Body of pancreas (tissue), 4 donors: ENCODE data around the gene CADM2.

Source experiments
- POLR2A ChIP-seq, 3 donors: fragments of 450-650 bp; IDR thresholded peaks; one replicate each; pipeline ENCODE4 v1.6.1; 2016; ENCODE audit warnings: antibody characterized with exemption in 3 of 3, mild to moderate bottlenecking in 2 of 3
- TF ChIP-seq, protein P1 (sequence below), 7 experiments: fragments of 450-650 bp in 4 of 7; fragments of 200-600 bp in 3 of 7; sonication (generic) in 3 of 7; IDR thresholded peaks; one replicate each; pipeline ENCODE4 v1.5.1; 2016 to 2019; ENCODE audit warnings: antibody characterized with exemption in 7 of 7

DNA sequence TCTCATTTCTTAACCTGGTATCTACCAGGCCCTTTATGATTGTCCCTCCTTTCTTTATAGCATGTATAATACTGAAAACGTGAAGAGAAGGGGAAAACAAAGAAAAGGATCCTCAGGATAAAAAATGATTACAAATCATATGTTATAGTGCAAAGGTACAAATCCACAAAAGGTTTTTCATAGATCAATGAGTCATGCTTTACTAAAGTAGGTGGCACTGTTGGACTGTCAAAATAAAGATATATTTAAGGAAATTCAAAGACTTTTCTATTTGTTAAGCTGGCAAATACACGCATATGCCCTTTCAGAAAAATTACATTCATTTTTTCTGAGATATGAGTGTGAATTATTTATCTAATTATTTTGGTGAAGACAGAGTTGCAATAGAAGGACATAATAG is 151.6 kb downstream of the CADM2 start:
- TF ChIP-seq POLR2A (IDR thresholded peaks at IDR 0.05) = no peak
- TF ChIP-seq, protein P1, sequence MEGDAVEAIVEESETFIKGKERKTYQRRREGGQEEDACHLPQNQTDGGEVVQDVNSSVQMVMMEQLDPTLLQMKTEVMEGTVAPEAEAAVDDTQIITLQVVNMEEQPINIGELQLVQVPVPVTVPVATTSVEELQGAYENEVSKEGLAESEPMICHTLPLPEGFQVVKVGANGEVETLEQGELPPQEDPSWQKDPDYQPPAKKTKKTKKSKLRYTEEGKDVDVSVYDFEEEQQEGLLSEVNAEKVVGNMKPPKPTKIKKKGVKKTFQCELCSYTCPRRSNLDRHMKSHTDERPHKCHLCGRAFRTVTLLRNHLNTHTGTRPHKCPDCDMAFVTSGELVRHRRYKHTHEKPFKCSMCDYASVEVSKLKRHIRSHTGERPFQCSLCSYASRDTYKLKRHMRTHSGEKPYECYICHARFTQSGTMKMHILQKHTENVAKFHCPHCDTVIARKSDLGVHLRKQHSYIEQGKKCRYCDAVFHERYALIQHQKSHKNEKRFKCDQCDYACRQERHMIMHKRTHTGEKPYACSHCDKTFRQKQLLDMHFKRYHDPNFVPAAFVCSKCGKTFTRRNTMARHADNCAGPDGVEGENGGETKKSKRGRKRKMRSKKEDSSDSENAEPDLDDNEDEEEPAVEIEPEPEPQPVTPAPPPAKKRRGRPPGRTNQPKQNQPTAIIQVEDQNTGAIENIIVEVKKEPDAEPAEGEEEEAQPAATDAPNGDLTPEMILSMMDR (IDR thresholded peaks at IDR 0.05) = no peak
